A673 (cell line): ENCODE results near the gene SV2C. TPM values are rescaled to one million over a fixed set of nuclear protein-coding genes. Genes with fewer than 3 reads are reported as not detected.

Source experiments
- BruUV-seq: library from RNA; stranded (reverse); fragments of 400-500 nt; replicated peaks from 2 replicates; lab custom pipeline; 2021; lab: Mats Ljungman, UMichigan
- CTCF ChIA-PET: fragments of 300-600 bp; sonication (Branson Sonifier 250); formaldehyde crosslinking; loops from one replicate; lab custom pipeline; 2022; ENCODE audit warnings: antibody characterized with exemption; lab: Charles Lee
- POLR2A ChIA-PET: fragments of 300-600 bp; sonication (Branson Sonifier 250); formaldehyde crosslinking; loops from one replicate; lab custom pipeline; 2022; ENCODE audit warnings: antibody characterized with exemption; ENCODE audit not compliant: low non-redundant PET; lab: Charles Lee
- DNase-seq: peaks from one replicate; pipeline ENCODE4 v3.0.0-alpha.2; 2015; ENCODE audit warnings: low spot score
- H3K27ac ChIP-seq: fragments of 200-600 bp; sonication (generic); 2 replicates; pipeline ENCODE4 v1.5.1; 2016; ENCODE audit warnings: mixed run types, low read depth, mild to moderate bottlenecking, mixed read lengths, antibody characterized with exemption, low read length; ENCODE audit not compliant: poor library complexity, severe bottlenecking
- H3K27me3 ChIP-seq: fragments of 200-600 bp; sonication (generic); replicated peaks from 2 replicates; pipeline ENCODE4 v1.6.1; 2017; ENCODE audit warnings: mixed run types, low read depth, mild to moderate bottlenecking, mixed read lengths, antibody characterized with exemption, low read length; ENCODE audit not compliant: insufficient read depth, poor library complexity
- H3K36me3 ChIP-seq: fragments of 200-600 bp; sonication (generic); 2 replicates; pipeline ENCODE4 v1.6.1; 2016; ENCODE audit warnings: mixed run types, mild to moderate bottlenecking, mixed read lengths, antibody characterized with exemption, low read length; ENCODE audit not compliant: insufficient read depth, poor library complexity, severe bottlenecking
- H3K4me1 ChIP-seq: fragments of 200-600 bp; sonication (generic); 2 replicates; pipeline ENCODE4 v1.6.1; 2017; ENCODE audit warnings: mixed run types, mild to moderate bottlenecking, mixed read lengths, antibody characterized with exemption, low read length; ENCODE audit not compliant: insufficient read depth, poor library complexity, severe bottlenecking
- H3K4me3 ChIP-seq: fragments of 200-600 bp; sonication (generic); 2 replicates; pipeline ENCODE4 v1.5.1; 2016; ENCODE audit warnings: low read depth, mixed run types, mild to moderate bottlenecking, mixed read lengths, low read length; ENCODE audit not compliant: poor library complexity, severe bottlenecking
- H3K9me3 ChIP-seq: fragments of 200-600 bp; sonication (generic); 2 replicates; pipeline ENCODE4 v1.6.1; 2016; ENCODE audit warnings: mixed run types, low read depth, mild to moderate bottlenecking, mixed read lengths, antibody characterized with exemption, low read length; ENCODE audit not compliant: poor library complexity, severe bottlenecking
- EZH2 ChIP-seq: fragments of 200-600 bp; sonication (generic); IDR thresholded peaks from 2 replicates; pipeline ENCODE4 v1.6.1; 2017; ENCODE audit warnings: borderline replicate concordance, low read depth, mild to moderate bottlenecking, mixed read lengths, antibody characterized with exemption, low read length; ENCODE audit not compliant: poor library complexity, severe bottlenecking
- intact Hi-C: fragments of 100-400 bp; cut with micrococcal nuclease; formaldehyde crosslinking; loops from one replicate; pipeline ENCODE4 v1.10.0; 2022; ENCODE audit not compliant: unreplicated experiment
- total RNA-seq: library from RNA; stranded (reverse); gene quantifications from 2 replicates; pipeline ENCODE4 v1.2.3, GENCODE V29; 2021
- TF ChIP-seq, protein P1 (sequence below): fragments of 300-800, 200-600 bp; sonication (generic); conservative IDR thresholded peaks from 2 replicates; pipeline ENCODE4 v1.5.1; 2017; ENCODE audit warnings: low read depth, mild to moderate bottlenecking, antibody characterized with exemption, low read length, moderate library complexity, mixed read lengths

SV2C gene
- total RNA-seq, 1 experiment from 2014 or later, result 3.1 TPM

DNA sequence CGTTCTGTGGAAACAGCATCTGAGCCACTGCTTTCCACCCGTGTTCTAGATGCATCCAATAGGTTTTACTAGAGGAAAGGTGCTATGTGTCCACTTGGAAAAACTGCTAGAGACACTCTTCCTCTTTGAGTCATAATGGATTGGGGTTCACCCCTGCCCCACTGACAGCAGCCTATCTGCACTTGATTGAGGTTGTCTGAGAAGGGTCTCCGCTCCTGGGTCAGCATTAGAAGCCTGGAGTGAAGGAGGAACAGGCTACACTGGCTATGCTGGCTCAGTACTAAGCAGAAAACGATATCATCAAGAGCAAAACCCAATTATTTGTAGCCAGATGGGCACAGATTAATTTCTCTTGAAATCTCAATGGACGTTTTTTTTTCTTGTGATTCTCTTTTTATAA is 167.3 kb downstream of the SV2C start:
- Histone ChIP-seq H3K9me3 (no peaks in the 10 kb centered on the region), H3K4me3 (no peak overlapping the region), H3K27me3 (no peaks in the 10 kb centered on the region), H3K4me1 (no peaks in the 10 kb centered on the region), H3K27ac (no peak overlapping the region), H3K36me3 (no peaks in the 10 kb centered on the region)
- TF ChIP-seq EZH2, result no peak
- TF ChIP-seq, protein P1, sequence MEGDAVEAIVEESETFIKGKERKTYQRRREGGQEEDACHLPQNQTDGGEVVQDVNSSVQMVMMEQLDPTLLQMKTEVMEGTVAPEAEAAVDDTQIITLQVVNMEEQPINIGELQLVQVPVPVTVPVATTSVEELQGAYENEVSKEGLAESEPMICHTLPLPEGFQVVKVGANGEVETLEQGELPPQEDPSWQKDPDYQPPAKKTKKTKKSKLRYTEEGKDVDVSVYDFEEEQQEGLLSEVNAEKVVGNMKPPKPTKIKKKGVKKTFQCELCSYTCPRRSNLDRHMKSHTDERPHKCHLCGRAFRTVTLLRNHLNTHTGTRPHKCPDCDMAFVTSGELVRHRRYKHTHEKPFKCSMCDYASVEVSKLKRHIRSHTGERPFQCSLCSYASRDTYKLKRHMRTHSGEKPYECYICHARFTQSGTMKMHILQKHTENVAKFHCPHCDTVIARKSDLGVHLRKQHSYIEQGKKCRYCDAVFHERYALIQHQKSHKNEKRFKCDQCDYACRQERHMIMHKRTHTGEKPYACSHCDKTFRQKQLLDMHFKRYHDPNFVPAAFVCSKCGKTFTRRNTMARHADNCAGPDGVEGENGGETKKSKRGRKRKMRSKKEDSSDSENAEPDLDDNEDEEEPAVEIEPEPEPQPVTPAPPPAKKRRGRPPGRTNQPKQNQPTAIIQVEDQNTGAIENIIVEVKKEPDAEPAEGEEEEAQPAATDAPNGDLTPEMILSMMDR, result no peak
- POLR2A ChIA-PET, result no interaction called here
- intact Hi-C loops, result loop anchor here (10.0 kb wide), 2 partner anchors 294 to 1576 kb away; no protein-coding TSS in a partner anchor
- CTCF ChIA-PET, result no interaction called here
- no TSS peak for BruUV-seq
- no peak for DNase-seq

DNA sequence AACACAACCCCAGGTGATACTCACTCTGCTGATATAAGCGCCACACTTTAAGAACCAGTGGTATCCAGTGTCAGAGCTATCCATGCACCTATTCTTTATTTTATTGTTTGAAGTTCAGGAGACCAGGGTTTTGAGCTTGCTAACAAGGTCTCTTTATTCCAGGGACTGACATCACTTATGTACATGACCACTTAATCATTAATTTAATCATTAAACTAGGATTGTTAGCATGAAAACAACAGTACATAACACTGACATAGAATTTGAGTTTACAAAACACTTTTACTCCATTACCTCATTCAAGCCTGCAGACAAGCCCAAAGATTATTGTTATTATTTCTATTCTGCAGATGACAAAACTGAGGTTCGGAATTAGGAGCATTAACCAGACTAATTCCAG is 168.5 kb downstream of the SV2C start:
- ChIA-PET CTCF (no interaction called here), POLR2A (no interaction called here)
- no TSS peak for BruUV-seq
- Histone ChIP-seq H3K27me3 (no peaks in the 10 kb centered on the region), H3K4me3 (no peak overlapping the region), H3K9me3 (no peaks in the 10 kb centered on the region), H3K27ac (no peak overlapping the region), H3K4me1 (peaks cover 8% of the 10 kb centered on the region), H3K36me3 (no peaks in the 10 kb centered on the region)
- DNase-seq, result no peak
- intact Hi-C loops, result loop anchor here (10.0 kb wide), 2 partner anchors 293 to 1577 kb away; no protein-coding TSS in a partner anchor
- no peak for TF ChIP-seq EZH2
- TF ChIP-seq, protein P1, result no peak

DNA sequence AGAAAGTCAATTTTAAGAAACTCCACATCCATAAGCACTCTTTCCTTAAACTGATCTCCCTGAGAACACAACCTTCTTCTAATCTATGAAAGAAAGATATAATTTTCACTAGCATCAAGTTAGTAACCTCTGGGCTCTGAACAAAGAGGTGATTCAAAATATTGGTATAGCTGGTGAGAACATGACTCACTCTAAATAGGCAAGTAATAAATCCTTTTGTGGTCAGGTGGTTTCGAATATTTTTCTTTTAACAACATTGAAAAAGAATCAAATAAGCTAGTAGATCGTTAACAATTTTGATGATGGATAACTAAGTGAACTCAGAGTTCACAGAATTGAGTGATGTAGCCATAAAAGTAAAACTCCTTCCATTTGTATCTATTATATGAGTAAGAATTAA is 169.3 kb downstream of the SV2C start:
- TF ChIP-seq, protein P1, result no peak
- TF ChIP-seq EZH2, result no peak
- Histone ChIP-seq H3K4me3 (no peak overlapping the region), H3K4me1 (peaks cover 9% of the 10 kb centered on the region), H3K27ac (no peak overlapping the region), H3K36me3 (no peaks in the 10 kb centered on the region), H3K27me3 (no peaks in the 10 kb centered on the region), H3K9me3 (no peaks in the 10 kb centered on the region)
- BruUV-seq, result no TSS peak
- POLR2A ChIA-PET, result no interaction called here
- CTCF ChIA-PET, result no interaction called here
- intact Hi-C loops, result loop anchor here (10.0 kb wide), 2 partner anchors 292 to 1578 kb away; no protein-coding TSS in a partner anchor
- DNase-seq, result no peak
